ENCODE measurements around the gene KL.
A peak's percentile ranks its signal among the peaks of the same experiment; 100 is the strongest.

The KL gene

GRCh38 chr13:33070713-33071112 lies 54.5 kb downstream of the KL start:
- TF ChIP-seq SPI1 (IDR thresholded peaks at IDR 0.05; ENCODE audit: low read depth, low read length) (no peak), TAF1 (IDR thresholded peaks at IDR 0.05; ENCODE audit: low read depth, low read length) (no peak)
- DNase-seq (ENCODE audit: insufficient read length, low spot score) = no peak
- FAIRE-seq = no peak

- no peak for DNase-seq (ENCODE audit: insufficient read length, low spot score)
- TF ChIP-seq POU2F2 (IDR thresholded peaks at IDR 0.05; ENCODE audit: low read depth, low read length) = no peak
- no peak for TF ChIP-seq POLR2AphosphoS5 (IDR thresholded peaks at IDR 0.05; ENCODE audit: low read depth, low read length)
- TF ChIP-seq SPI1 (IDR thresholded peaks at IDR 0.05; ENCODE audit: low read depth, low read length) = no peak
- TF ChIP-seq PAX5 (IDR thresholded peaks at IDR 0.05; ENCODE audit: insufficient read depth, low read length, severe bottlenecking) = no peak
- no peak for TF ChIP-seq POLR2A (IDR thresholded peaks at IDR 0.05; ENCODE audit: low read depth, low read length)
- no peak for TF ChIP-seq TAF1 (IDR thresholded peaks at IDR 0.05; ENCODE audit: low read depth, low read length)
- FAIRE-seq = no peak
Measured at GRCh38 chr13:33072282-33072681, 56.1 kb downstream of the KL start.

- DNase-seq (ENCODE audit: insufficient read length, low spot score) (no peak), FAIRE-seq (no peak)
- TF ChIP-seq POLR2A (IDR thresholded peaks at IDR 0.05; ENCODE audit: low read depth, low read length) (no peak), POU2F2 (IDR thresholded peaks at IDR 0.05; ENCODE audit: low read depth, low read length) (no peak), PAX5 (IDR thresholded peaks at IDR 0.05; ENCODE audit: insufficient read depth, low read length, severe bottlenecking) (no peak), POLR2AphosphoS5 (IDR thresholded peaks at IDR 0.05; ENCODE audit: low read depth, low read length) (no peak), TAF1 (IDR thresholded peaks at IDR 0.05; ENCODE audit: low read depth, low read length) (no peak), SPI1 (IDR thresholded peaks at IDR 0.05; ENCODE audit: low read depth, low read length) (no peak)
Measured at GRCh38 chr13:33072759-33073158, 56.5 kb downstream of the KL start.

- DNase-seq (ENCODE audit: insufficient read length, low spot score) (no peak), FAIRE-seq (no peak)
- TF ChIP-seq POLR2A (IDR thresholded peaks at IDR 0.05; ENCODE audit: low read depth, low read length) (no peak), SPI1 (IDR thresholded peaks at IDR 0.05; ENCODE audit: low read depth, low read length) (no peak), POLR2AphosphoS5 (IDR thresholded peaks at IDR 0.05; ENCODE audit: low read depth, low read length) (no peak), TAF1 (IDR thresholded peaks at IDR 0.05; ENCODE audit: low read depth, low read length) (no peak)
Measured at GRCh38 chr13:33073338-33073737, 57.1 kb downstream of the KL start.

GRCh38 chr13:33076001-33076992 lies 60.1 kb downstream of the KL start:
- no peak for TF ChIP-seq POLR2A (IDR thresholded peaks at IDR 0.05; ENCODE audit: low read depth, low read length)
- TF ChIP-seq PAX5 (IDR thresholded peaks at IDR 0.05; ENCODE audit: insufficient read depth, low read length, severe bottlenecking) = no peak
- no peak for TF ChIP-seq TAF1 (IDR thresholded peaks at IDR 0.05; ENCODE audit: low read depth, low read length)
- TF ChIP-seq POLR2AphosphoS5 (IDR thresholded peaks at IDR 0.05; ENCODE audit: low read depth, low read length) = no peak
- no peak for TF ChIP-seq SPI1 (IDR thresholded peaks at IDR 0.05; ENCODE audit: low read depth, low read length)
- TF ChIP-seq POU2F2 (IDR thresholded peaks at IDR 0.05; ENCODE audit: low read depth, low read length) = no peak
- FAIRE-seq = no peak

GRCh38 chr13:33078263-33078662 lies 62.0 kb downstream of the KL start:
- FAIRE-seq = no peak
- TF ChIP-seq PAX5 (IDR thresholded peaks at IDR 0.05; ENCODE audit: insufficient read depth, low read length, severe bottlenecking) (no peak), SPI1 (IDR thresholded peaks at IDR 0.05; ENCODE audit: low read depth, low read length) (no peak), POLR2AphosphoS5 (IDR thresholded peaks at IDR 0.05; ENCODE audit: low read depth, low read length) (no peak), POLR2A (IDR thresholded peaks at IDR 0.05; ENCODE audit: low read depth, low read length) (no peak), TAF1 (IDR thresholded peaks at IDR 0.05; ENCODE audit: low read depth, low read length) (no peak), POU2F2 (IDR thresholded peaks at IDR 0.05; ENCODE audit: low read depth, low read length) (no peak)
- DNase-seq (ENCODE audit: insufficient read length, low spot score) = no peak

More at GRCh38 chr13:33076001-33076992, 60.1 kb downstream of the KL start:
- DNase-seq (ENCODE audit: insufficient read length, low spot score) = no peak

GRCh38 chr13:33079960-33080359 lies 63.7 kb downstream of the KL start:
- DNase-seq (ENCODE audit: insufficient read length, low spot score) = no peak
- TF ChIP-seq POLR2AphosphoS5 (IDR thresholded peaks at IDR 0.05; ENCODE audit: low read depth, low read length) (no peak), SPI1 (IDR thresholded peaks at IDR 0.05; ENCODE audit: low read depth, low read length) (peak; percentile 26; the same call in 1 of the 2 replicates)
- FAIRE-seq = peak; percentile 69

- TF ChIP-seq POU2F2 (IDR thresholded peaks at IDR 0.05; ENCODE audit: low read depth, low read length) (no peak), POLR2A (IDR thresholded peaks at IDR 0.05; ENCODE audit: low read depth, low read length) (no peak), PAX5 (IDR thresholded peaks at IDR 0.05; ENCODE audit: insufficient read depth, low read length, severe bottlenecking) (no peak), TAF1 (IDR thresholded peaks at IDR 0.05; ENCODE audit: low read depth, low read length) (no peak), SPI1 (IDR thresholded peaks at IDR 0.05; ENCODE audit: low read depth, low read length) (no peak), POLR2AphosphoS5 (IDR thresholded peaks at IDR 0.05; ENCODE audit: low read depth, low read length) (no peak)
- FAIRE-seq (no peak), DNase-seq (ENCODE audit: insufficient read length, low spot score) (no peak)
Measured at GRCh38 chr13:33080972-33081590, 64.9 kb downstream of the KL start.

- DNase-seq (ENCODE audit: insufficient read length, low spot score) = no peak
- FAIRE-seq = no peak
- no peak for TF ChIP-seq PAX5 (IDR thresholded peaks at IDR 0.05; ENCODE audit: insufficient read depth, low read length, severe bottlenecking)
- TF ChIP-seq POU2F2 (IDR thresholded peaks at IDR 0.05; ENCODE audit: low read depth, low read length) = no peak
Measured at GRCh38 chr13:33081666-33082065, 65.4 kb downstream of the KL start.

- FAIRE-seq = no peak
- no peak for DNase-seq (ENCODE audit: insufficient read length, low spot score)
- TF ChIP-seq POU2F2 (IDR thresholded peaks at IDR 0.05; ENCODE audit: low read depth, low read length) (no peak), SPI1 (IDR thresholded peaks at IDR 0.05; ENCODE audit: low read depth, low read length) (no peak), PAX5 (IDR thresholded peaks at IDR 0.05; ENCODE audit: insufficient read depth, low read length, severe bottlenecking) (no peak), POLR2AphosphoS5 (IDR thresholded peaks at IDR 0.05; ENCODE audit: low read depth, low read length) (no peak), POLR2A (IDR thresholded peaks at IDR 0.05; ENCODE audit: low read depth, low read length) (no peak), TAF1 (IDR thresholded peaks at IDR 0.05; ENCODE audit: low read depth, low read length) (no peak)
Measured at GRCh38 chr13:33083054-33083453, 66.8 kb downstream of the KL start.
